Measurements from ENCODE around the gene ABCB11.
"Not testable (repeated sequence)": the region's sequence is repeated elsewhere in the genome, so short reads cannot be mapped to it uniquely, and the experiment has no call there.

The ABCB11 gene

DNA sequence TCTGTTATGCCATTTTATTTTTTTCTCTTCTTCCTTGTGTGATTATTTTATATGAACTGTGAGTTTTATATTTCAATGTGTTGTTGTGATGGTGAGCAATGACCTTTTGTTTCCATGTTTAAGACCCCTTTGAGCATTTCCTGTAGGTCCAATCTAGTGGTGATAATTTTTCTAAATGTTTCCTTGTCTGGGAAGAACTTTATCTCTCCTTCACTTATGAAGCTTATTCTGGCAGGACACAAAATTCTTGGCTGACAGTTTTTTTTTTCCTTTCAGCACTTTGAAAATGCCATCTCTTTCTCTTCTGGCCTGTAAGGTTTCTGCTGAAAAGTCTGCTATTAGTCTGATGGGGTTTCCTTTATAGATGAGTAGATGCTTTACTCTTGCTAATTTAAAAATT, 76.9 kb downstream of the ABCB11 start:
- H3K27me3 Mint-ChIP-seq = peaks cover 3% of the 10 kb centered on the region
- peaks cover 18% of the 10 kb centered on the region for H3K9me3 Mint-ChIP-seq
- no peaks in the 10 kb centered on the region for H3K4me1 Mint-ChIP-seq (ENCODE audit: low read depth)
- H3K4me3 Mint-ChIP-seq = no peak overlapping the region
- no peak overlapping the region for H3K27ac Mint-ChIP-seq
- peaks cover 4% of the 10 kb centered on the region for H3K36me3 Mint-ChIP-seq (ENCODE audit: low read depth)

DNA sequence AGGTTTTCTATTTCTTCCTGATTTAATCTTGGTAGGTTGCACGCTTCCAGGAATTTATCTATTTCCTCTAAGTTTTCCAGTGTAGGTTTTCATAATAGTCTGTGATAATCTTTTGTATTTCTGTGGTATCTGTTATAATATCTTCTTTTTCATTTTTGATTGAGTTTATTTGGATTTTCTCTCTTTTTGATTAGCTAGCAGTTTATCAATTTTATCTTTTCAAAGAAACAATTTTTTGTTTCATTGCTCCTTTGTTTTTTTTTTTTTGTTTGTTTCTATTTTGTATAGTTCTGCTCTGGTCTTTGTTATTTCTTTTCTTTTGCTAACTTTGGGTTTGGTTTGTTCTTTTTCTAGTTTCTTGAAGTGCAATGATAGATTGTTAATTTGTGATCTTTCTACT, 78.7 kb downstream of the ABCB11 start:
- no peak overlapping the region for H3K4me3 Mint-ChIP-seq
- H3K27me3 Mint-ChIP-seq = peaks cover 3% of the 10 kb centered on the region
- no peak overlapping the region for H3K27ac Mint-ChIP-seq
- peaks cover 18% of the 10 kb centered on the region for H3K9me3 Mint-ChIP-seq
- peaks cover 4% of the 10 kb centered on the region for H3K36me3 Mint-ChIP-seq (ENCODE audit: low read depth)
- H3K4me1 Mint-ChIP-seq (ENCODE audit: low read depth) = no peaks in the 10 kb centered on the region

DNA sequence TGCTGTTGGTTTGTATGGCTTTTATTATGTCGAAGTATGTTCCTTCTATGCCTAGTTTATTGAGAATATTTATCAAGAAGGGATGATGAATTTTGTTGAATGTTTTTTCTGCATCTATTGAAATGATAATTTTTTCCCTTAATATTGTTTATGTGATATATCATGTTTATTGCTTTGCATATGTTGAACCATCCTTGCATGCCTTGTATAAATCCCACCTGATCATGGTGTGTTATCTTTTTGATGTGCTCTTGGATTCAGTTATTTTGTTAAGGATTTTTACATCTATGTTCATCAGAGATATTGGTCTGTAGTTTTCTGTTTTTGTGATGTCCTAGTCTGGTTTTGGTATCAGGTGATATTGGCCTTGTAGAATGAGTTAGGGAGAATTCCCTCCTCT, 79.3 kb downstream of the ABCB11 start:
- Mint-ChIP-seq H3K4me1 (ENCODE audit: low read depth) (no peaks in the 10 kb centered on the region), H3K4me3 (no peak overlapping the region), H3K9me3 (peaks cover 18% of the 10 kb centered on the region), H3K27me3 (peaks cover 3% of the 10 kb centered on the region), H3K27ac (no peak overlapping the region), H3K36me3 (ENCODE audit: low read depth) (peaks cover 4% of the 10 kb centered on the region)

DNA sequence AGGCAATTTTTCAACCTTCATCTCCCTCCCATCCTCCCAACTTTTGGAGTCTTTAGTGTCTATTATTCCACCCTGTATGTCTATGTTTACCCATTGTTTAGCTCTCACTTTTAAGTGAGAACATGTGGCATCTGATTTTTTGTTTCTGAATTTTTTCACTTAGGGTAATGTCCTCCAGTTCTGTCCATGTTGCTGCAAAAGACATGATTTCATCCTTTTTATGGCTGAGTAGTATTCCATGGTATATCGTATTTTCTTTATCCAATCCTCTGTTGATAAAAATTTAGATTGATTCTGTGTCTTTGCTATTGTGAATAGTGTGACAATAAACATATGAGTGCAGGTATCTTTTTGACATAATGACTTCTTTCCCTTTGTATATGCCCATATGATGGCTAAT, 81.8 kb downstream of the ABCB11 start:
- Mint-ChIP-seq H3K9me3 (peaks cover 17% of the 10 kb centered on the region), H3K4me1 (ENCODE audit: low read depth) (no peaks in the 10 kb centered on the region), H3K27me3 (no peaks in the 10 kb centered on the region), H3K36me3 (ENCODE audit: low read depth) (peaks cover 4% of the 10 kb centered on the region), H3K4me3 (no peak overlapping the region), H3K27ac (no peak overlapping the region)

DNA sequence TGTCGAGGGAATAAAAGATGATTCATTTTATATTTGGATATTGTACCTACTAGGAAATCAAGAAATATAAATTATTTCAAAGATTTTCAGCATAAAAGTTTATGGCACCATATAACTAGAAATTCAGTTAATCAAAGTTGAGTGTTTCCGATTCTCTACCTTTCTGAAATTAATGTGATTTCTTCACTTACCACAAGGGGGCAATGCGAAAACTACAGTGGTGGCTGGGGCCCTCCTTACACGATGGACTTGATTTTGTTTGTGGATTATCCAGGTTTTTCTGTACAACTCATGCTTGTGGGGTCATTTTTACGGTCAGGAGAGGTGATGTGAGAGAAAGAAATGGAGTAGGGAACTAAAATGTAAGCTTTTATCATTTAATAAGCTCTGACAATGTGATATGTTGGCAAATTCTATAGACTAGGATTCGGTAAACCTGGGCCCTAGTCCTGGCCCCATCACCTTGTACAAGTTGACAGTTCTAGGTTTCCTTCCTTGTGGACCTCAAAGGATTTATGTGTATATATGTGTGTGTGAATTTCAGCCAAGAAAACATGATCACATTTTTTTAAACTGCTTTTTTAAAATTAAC, 82.4 kb downstream of the ABCB11 start:
- Mint-ChIP-seq H3K4me3 (no peak overlapping the region), H3K9me3 (peaks cover 14% of the 10 kb centered on the region), H3K27me3 (peaks cover 4% of the 10 kb centered on the region), H3K4me1 (ENCODE audit: low read depth) (no peaks in the 10 kb centered on the region), H3K36me3 (ENCODE audit: low read depth) (no peaks in the 10 kb centered on the region), H3K27ac (no peak overlapping the region)

DNA sequence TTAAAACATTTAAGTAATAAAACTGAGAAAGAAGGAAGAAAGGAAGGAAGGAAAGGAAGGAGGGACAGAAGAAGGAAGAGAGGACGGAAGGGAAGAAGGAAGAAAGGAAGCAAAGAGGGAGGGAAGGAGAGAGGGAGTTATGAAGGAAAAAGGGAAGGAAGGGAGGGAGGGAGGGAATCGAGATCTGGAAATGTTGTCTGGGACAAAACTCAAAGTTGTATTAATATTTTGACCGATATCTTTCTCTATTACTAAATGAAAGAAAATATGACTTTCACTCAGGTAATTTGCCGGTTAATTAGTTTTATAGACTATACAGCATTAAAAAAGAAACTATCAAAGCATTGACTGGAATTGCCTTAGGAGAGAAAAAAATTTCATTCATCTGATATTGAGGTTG, 85.6 kb downstream of the ABCB11 start:
- no peaks in the 10 kb centered on the region for H3K4me1 Mint-ChIP-seq (ENCODE audit: low read depth)
- peaks cover 4% of the 10 kb centered on the region for H3K9me3 Mint-ChIP-seq
- no peak overlapping the region for H3K4me3 Mint-ChIP-seq
- no peaks in the 10 kb centered on the region for H3K36me3 Mint-ChIP-seq (ENCODE audit: low read depth)
- H3K27me3 Mint-ChIP-seq = peaks cover 4% of the 10 kb centered on the region
- no peak overlapping the region for H3K27ac Mint-ChIP-seq

DNA sequence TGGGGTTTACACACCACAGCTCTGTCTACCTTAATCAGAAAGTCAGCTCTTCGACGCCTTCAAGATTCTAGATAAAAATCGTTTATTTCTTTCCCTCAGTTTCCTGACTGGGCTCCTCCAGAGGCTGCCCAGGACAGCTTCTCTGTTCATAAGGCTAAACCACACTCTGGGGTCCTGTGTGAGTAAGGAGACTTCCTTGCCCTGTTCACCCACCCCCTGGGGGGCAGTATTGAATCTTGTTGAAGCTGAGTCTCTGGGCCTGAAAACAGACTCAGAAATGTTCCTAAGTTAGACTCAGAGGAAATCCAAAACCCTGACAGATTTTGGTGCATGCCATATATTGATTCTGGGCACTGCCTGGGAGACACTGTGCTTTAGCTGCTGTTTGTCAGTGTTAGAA, 87.1 kb downstream of the ABCB11 start:
- Mint-ChIP-seq H3K4me3 (no peak overlapping the region), H3K27ac (no peak overlapping the region), H3K36me3 (ENCODE audit: low read depth) (no peaks in the 10 kb centered on the region), H3K4me1 (ENCODE audit: low read depth) (no peaks in the 10 kb centered on the region), H3K27me3 (peaks cover 4% of the 10 kb centered on the region), H3K9me3 (no peaks in the 10 kb centered on the region)

DNA sequence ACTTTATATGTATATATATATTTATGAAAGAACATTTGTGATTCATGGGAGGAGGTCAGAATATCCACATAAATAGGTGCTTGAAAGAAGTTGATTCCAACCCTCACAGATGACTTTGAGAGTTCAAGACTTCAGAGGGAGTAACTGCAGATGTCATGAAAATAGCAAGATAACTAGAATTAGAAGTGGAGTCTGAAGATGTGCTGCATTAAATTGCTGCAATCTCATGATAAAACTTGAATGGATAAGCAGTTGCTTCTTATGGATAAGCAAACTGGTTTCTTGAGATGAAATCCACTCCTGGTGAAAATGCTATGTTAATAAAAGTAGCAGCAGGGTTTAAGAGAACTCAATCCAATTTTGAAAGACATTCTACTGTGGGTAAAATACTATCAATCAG, 89.8 kb downstream of the ABCB11 start:
- H3K4me1 Mint-ChIP-seq (ENCODE audit: low read depth) = no peaks in the 10 kb centered on the region
- H3K36me3 Mint-ChIP-seq (ENCODE audit: low read depth) = no peaks in the 10 kb centered on the region
- no peak overlapping the region for H3K4me3 Mint-ChIP-seq
- H3K27ac Mint-ChIP-seq = no peak overlapping the region
- H3K27me3 Mint-ChIP-seq = peaks cover 4% of the 10 kb centered on the region
- no peaks in the 10 kb centered on the region for H3K9me3 Mint-ChIP-seq

DNA sequence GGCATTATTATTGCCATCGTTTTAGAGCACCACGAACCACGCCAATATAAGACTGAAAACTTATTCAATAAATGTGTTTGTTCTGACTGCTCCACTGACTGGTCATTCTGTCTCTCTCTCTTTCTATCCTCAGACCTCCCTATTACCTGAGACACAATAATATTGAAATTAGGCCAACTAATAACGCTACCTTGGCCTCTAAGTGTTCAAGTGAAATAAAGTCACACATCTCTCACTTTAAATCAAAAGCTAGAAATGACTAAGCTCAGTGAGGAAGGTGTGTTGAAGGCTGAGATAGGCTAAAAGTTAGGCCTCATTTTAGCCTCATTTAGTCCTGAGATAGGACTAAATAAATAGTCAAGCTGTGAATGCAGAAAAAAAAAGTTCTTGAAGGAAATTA, 91.2 kb downstream of the ABCB11 start:
- H3K9me3 Mint-ChIP-seq = no peaks in the 10 kb centered on the region
- no peak overlapping the region for H3K27ac Mint-ChIP-seq
- no peak overlapping the region for H3K4me3 Mint-ChIP-seq
- no peaks in the 10 kb centered on the region for H3K4me1 Mint-ChIP-seq (ENCODE audit: low read depth)
- H3K36me3 Mint-ChIP-seq (ENCODE audit: low read depth) = no peaks in the 10 kb centered on the region
- peaks cover 10% of the 10 kb centered on the region for H3K27me3 Mint-ChIP-seq

DNA sequence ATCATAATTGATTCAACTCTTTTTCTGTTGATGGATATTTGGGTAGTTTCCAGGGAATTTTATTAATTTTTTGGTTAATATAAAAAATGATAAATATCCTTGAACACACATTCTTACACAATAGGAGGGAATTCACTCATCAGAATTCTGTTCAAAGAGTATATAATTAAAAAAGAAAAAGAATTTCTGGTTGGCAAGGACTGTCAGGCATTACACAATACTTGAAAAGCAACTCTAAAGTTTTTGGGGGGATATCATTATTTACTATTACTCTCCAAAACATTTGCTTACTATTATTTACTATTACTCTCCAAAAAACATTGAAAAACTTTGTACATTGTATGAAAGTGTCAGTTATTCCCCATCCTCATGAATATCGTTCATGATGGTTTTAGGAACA, 92.1 kb downstream of the ABCB11 start:
- H3K27ac Mint-ChIP-seq = no peak overlapping the region

DNA sequence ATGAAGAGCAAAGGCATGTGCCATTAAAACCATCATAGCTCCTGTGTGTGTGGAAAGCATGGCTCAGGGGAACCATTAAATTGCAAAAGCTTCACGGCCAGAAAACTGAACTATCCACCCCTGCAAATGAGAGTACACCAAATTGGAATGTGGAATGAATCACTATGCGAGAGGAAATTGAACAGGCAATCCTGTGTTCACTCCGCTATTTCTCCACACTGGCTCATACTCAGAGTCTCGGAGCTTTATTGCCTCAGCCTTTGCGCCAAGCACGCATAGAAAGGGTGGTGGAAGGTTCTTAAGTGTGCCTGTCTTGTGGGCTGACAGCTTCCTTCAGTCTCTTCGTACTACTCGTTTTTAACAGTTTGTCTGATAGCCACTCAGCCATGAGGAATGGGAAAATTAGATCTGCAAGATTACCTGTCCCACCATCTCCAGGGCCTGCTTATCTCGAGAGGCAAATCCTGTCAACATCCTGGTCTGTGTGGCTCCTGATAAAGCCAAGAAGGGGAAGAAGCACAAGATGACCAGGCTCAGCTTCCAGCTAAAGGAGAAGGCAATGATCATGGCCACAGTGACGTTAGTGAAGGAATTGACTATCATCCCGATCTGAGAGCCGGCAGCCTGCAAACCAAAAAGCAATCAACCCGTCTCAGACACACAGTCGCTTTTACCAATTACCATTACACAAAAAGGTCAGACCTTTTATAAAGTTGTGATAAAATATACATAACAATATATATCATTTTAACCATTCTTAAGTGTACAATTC, 95.1 kb downstream of the ABCB11 start:
- H3K4me3 Mint-ChIP-seq = no peak overlapping the region
- no peak overlapping the region for H3K27ac Mint-ChIP-seq
- no peaks in the 10 kb centered on the region for H3K36me3 Mint-ChIP-seq (ENCODE audit: low read depth)
- H3K27me3 Mint-ChIP-seq = peaks cover 16% of the 10 kb centered on the region
- no peaks in the 10 kb centered on the region for H3K9me3 Mint-ChIP-seq
- H3K4me1 Mint-ChIP-seq (ENCODE audit: low read depth) = no peaks in the 10 kb centered on the region

More for the DNA sequence above, 92.1 kb downstream of the ABCB11 start:
- no peaks in the 10 kb centered on the region for H3K36me3 Mint-ChIP-seq (ENCODE audit: low read depth)
- no peaks in the 10 kb centered on the region for H3K9me3 Mint-ChIP-seq
- H3K4me1 Mint-ChIP-seq (ENCODE audit: low read depth) = no peaks in the 10 kb centered on the region
- H3K4me3 Mint-ChIP-seq = no peak overlapping the region
- H3K27me3 Mint-ChIP-seq = peaks cover 10% of the 10 kb centered on the region

DNA sequence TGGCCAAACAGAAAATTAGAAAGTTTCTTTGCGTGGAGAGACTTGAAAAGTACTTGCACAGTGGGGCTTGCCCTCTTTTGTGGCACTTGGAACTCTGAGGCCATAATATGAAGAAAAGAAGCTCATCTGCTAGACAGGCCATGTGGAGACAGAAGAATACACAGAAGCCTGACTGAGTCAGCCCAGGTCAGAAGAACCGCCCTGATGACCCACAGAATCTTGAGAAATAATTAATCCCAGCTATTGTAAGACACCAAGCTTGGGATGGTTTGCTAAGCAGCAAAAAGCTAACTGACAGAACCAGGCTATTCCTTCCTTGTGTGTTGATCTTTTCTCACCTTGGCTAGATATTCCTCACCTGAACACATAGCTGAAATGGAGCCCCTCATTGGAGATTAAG, 96.3 kb downstream of the ABCB11 start:
- Mint-ChIP-seq H3K9me3 (no peaks in the 10 kb centered on the region), H3K4me1 (ENCODE audit: low read depth) (no peaks in the 10 kb centered on the region), H3K36me3 (ENCODE audit: low read depth) (no peaks in the 10 kb centered on the region), H3K27ac (no peak overlapping the region), H3K4me3 (no peak overlapping the region), H3K27me3 (peaks cover 20% of the 10 kb centered on the region)

DNA sequence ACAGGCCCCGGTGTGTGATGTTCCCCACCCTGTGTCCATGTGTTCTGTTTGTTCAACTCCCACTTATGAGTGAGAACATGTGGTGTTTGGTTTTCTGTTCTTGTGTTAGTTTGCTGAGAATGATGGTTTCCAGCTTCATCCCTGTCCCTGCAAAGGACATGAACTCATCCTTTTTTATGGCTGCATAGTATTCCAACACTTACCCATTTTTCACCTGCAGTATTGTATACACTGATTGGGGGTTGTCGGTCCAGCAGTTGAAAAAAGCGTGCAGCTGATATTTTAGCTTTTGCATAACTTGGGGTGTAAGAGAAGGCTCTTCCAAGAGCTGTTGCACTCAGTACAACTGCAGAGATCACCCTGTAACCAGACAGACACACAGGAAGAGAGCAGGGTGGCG, 99.0 kb downstream of the ABCB11 start:
- H3K9me3 Mint-ChIP-seq; H3K4me3 Mint-ChIP-seq; H3K4me1 Mint-ChIP-seq (ENCODE audit: low read depth); H3K36me3 Mint-ChIP-seq (ENCODE audit: low read depth); H3K27ac Mint-ChIP-seq: not testable (repeated sequence)
- H3K27me3 Mint-ChIP-seq = peaks cover 30% of the 10 kb centered on the region

DNA sequence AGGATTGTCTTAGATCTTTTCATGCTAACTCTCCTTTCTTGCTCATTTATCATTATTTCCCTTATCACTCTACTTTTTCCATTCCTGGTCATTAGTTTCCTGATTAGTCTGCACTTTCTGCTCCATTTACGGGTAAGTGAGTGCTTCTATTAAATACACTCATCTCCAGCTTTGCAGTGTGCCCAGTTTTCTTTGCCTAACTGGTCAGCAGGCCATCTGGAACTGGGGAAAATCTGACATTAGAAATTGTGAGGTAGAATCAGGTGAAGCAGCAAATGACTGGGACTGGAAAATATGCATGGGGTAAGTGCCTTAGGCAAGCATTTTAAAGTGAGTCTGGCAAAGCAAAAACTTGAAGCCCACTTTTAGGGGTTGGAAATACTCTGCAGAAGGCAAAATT, 100.9 kb downstream of the ABCB11 start:
- Mint-ChIP-seq H3K4me1 (ENCODE audit: low read depth) (no peaks in the 10 kb centered on the region), H3K36me3 (ENCODE audit: low read depth) (no peaks in the 10 kb centered on the region), H3K27ac (no peak overlapping the region), H3K4me3 (no peak overlapping the region), H3K9me3 (no peaks in the 10 kb centered on the region), H3K27me3 (peaks cover 29% of the 10 kb centered on the region)

DNA sequence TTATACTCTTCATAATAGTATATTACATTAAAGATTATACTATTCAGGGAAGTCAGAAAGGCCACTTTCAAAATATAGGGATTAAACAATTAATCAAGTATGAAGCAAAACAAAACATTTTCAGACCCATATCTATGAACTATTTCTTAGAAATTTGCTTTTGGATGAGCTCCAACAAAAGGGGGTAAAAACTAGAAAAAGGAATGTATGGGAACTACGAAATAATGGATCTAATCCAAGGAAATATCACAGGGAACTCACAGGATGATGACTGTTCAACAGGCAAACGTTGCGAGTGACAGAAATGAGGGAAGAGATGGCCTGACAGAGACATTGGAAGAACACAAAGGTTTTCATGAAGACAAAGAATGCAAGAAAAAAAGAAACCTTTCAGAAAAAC, 102.1 kb downstream of the ABCB11 start:
- Mint-ChIP-seq H3K4me1 (ENCODE audit: low read depth) (no peaks in the 10 kb centered on the region), H3K4me3 (no peak overlapping the region), H3K9me3 (no peaks in the 10 kb centered on the region), H3K27ac (no peak overlapping the region), H3K27me3 (peaks cover 25% of the 10 kb centered on the region), H3K36me3 (ENCODE audit: low read depth) (no peaks in the 10 kb centered on the region)
